EH (cell line): Measurements from ENCODE around the gene JAKMIP1.

Source experiments
- DNase-seq: peaks from one replicate; pipeline ENCODE4 v3.0.0-alpha.2; 2015; ENCODE audit warnings: low read depth

The JAKMIP1 gene

GRCh38 chr4:6201580-6202091 is 1.3 kb upstream of the JAKMIP1 start:
- DNase-seq, result no peak

- no peak for DNase-seq
Measured at GRCh38 chr4:6200922-6201362, 593 bp upstream of the JAKMIP1 start.

DNA sequence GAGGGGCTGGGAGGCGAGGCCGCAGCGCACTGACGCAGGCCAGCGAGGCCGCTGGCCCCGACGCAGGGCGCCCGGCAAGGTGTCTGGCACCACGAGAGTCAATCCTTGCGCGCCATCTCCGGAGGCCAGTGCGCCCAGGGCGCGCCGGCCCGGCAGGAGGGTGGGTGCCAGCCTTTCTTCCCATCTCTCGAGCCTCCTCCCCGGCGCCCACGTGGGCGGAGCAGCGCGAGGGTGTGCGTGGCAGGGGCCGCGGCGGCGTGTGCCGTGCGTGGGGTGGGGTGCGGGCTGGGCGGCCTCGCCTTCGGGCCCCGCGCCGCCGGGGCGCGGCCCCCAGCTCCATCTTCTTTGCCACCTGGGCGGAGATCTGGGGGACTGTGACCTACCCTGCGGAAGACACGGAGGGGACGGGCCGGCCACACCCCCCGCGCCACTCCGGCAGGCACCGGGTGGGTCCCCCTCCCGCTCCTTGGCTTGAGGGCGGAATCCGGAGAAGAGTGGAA is 877 bp downstream of the JAKMIP1 start:
- DNase-seq, result no peak

DNA sequence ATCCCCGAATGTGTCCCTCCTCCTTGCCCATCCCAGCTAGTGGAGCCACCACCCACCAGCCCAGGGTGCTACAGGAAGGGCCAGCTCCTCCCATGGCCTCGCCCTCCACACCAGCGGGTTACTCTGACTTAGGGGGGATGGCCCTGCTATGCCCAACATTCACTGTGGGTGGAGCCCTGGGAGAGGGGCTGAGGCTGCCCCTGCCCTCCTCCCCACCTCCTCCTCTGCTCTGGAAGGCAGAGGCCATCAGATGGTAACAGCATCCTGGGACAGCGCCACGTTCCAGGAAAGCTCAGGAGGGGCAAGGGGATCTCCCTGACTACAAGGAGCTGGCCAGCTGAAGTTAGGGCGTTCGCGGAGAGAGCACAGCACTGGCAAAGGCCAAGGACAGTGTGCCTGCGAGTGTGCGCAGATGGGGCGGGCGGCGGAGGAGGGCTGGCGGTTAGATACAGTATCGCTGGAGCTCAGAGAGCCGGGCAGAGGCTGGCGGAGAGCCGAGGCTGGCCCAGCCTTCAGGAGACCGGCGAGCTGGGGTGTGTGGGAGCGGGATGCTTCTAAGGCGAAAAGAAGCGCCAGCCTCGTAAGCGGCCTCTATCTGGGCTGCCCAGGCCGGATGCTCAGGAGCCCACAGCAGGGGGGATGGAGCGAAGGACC is 1.5 kb downstream of the JAKMIP1 start:
- DNase-seq, result no peak

DNA sequence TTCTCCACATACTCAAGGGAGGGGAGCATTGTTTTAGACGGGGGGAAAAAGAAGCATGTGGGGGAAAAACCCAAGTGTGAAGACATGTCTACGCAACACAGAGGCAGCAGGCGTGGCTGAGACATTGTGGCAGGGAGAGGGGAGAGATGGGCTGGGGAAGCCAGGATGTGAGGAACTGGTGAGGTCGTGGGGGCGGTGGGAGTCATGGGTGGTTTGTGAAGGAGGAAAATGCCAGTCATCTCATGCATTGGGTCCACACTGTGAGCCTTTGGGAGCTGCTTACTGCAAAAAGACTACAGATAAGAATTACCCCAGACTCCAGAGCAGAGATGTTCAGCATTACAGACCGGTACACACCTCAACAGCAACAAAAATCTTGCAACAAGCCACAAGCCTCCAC is 2.1 kb downstream of the JAKMIP1 start:
- no peak for DNase-seq

DNA sequence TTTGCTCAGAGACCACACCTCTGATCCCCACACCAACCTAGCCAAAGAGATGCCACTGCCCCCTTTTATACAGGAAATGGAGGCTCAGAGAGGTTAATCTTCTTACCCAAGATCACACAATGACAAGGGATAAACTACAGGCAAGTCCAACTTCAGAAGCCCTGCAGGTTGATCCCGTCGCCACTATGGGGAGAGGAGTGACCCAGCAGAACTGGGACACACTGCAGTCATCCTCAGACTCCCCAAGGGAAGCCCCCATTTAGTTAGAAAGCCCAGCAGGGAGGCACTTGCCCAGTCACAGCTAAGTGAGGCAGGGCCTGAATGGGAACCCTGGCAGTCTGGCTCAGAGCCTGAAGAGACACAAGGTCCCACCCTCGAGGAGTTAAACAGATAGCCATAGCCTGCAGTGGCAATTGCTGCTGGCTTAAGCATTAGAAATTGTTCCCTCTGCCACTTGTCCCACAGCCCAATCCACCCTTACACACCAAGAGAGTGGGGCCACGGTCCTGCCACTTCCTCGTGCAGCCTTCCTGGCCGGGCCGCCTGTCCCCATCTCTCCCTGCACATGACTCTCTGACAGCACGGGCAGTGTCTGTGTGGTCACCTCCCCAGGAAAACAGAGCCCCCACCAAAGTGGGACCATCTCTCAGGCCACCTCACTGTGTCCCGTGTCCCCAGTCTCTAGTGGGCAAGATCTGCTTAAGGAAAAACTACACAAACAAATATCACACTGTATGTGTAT is 2.7 kb downstream of the JAKMIP1 start:
- DNase-seq, result no peak

GRCh38 chr4:6196871-6197270 is 3.5 kb downstream of the JAKMIP1 start:
- no peak for DNase-seq

- DNase-seq, result no peak
Measured at GRCh38 chr4:6196324-6196723, 4.0 kb downstream of the JAKMIP1 start.

DNA sequence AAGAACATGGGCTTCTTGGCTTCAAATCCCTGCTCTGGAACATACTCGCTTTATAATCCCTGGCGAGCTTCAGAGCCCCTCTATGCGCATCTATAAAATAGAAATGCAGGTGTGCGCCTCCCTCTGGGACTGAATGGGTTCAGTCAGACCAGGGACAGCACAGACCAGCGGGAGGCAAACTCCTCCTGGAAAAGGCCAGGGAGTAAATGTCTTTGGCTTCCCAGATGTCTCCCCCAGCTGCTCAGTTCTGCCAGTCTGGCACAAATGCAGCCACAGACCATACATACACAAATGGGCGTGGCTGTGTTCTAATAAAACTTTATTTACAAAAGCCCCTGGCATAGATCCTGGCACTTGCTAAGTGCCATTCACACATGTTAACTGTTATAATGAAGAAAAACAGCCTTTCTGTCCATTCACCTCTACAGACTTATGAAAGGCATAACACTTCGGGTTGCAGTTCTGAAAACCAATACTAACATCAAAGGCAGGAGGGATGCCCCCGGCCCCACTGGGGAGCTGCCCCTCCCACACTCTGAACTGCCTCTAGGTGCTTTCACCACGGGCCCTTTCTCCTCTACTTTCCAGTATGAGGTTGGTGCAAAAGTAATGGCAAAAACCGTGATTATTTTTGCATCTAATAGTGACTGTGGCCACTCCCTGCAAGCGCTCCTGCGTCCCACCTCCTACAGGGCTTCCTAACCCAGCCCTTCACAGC is 4.6 kb downstream of the JAKMIP1 start:
- DNase-seq, result no peak

- DNase-seq, result no peak
Measured at GRCh38 chr4:6194458-6195195, 5.7 kb downstream of the JAKMIP1 start.

GRCh38 chr4:6193399-6193798 is 7.0 kb downstream of the JAKMIP1 start:
- no peak for DNase-seq

DNA sequence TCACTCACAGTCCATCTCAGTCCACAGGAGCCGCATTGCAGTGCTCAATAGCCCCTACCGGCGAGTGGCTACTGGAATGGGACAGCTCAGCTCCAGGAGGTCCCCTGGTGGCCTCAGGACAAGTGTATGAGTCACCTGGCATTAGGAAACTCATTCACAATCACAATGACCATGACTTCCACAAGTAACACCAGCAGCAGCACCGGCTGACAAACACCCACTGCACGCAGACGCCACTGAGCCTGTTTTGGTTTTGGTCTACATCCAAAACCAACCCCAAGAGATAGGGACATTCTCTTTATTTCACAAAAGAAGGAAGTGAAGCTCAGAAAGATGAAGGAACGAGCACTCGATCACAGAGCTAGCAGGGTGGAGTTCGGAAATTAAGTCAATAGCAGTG is 8.1 kb downstream of the JAKMIP1 start:
- DNase-seq, result no peak

GRCh38 chr4:6191448-6192130 is 8.8 kb downstream of the JAKMIP1 start:
- DNase-seq, result no peak

DNA sequence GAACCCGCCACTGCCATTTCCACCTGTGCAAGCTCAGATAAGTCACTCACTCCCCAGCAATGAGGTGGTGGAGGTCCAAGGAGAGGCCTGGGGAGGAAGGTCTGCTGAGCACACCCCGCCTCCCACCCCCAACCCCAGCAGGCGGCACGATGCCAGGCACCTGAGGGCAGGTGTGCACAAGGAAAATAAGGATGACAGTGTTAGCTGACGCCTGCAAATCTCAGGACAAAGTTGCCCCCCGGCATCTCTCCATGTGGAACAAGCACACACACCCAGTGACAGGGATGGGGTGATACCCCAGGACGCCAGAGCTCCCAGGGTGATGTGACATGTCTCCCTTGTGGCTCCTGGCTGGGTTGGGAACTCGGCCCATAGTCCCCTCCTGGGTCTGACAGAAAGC is 9.9 kb downstream of the JAKMIP1 start:
- no peak for DNase-seq

DNA sequence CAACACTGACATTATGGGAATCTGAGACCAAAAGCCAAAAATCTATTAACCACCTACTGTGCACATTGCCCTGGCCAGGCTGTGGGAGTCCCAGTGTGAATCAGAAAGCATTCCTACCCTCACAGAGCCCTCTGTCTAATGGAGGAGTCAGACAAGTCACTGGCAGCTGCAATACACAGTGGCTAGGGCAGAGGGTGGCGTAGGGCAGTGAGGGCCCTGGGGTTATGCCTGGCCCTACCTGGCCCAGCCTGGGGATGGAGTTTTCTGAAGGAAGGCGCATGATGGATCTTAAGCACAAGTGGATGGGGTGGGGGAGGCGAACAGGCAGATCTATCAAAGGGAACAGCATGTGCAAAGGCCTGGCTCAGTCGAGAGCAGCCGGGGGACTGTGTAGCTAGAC is 10.8 kb downstream of the JAKMIP1 start:
- no peak for DNase-seq

GRCh38 chr4:6188687-6189305 is 11.6 kb downstream of the JAKMIP1 start:
- peak; percentile 50 for DNase-seq

GRCh38 chr4:6184169-6184568 is 16.2 kb downstream of the JAKMIP1 start:
- DNase-seq, result no peak

- DNase-seq, result no peak
Measured at GRCh38 chr4:6183740-6184139, 16.6 kb downstream of the JAKMIP1 start.

DNA sequence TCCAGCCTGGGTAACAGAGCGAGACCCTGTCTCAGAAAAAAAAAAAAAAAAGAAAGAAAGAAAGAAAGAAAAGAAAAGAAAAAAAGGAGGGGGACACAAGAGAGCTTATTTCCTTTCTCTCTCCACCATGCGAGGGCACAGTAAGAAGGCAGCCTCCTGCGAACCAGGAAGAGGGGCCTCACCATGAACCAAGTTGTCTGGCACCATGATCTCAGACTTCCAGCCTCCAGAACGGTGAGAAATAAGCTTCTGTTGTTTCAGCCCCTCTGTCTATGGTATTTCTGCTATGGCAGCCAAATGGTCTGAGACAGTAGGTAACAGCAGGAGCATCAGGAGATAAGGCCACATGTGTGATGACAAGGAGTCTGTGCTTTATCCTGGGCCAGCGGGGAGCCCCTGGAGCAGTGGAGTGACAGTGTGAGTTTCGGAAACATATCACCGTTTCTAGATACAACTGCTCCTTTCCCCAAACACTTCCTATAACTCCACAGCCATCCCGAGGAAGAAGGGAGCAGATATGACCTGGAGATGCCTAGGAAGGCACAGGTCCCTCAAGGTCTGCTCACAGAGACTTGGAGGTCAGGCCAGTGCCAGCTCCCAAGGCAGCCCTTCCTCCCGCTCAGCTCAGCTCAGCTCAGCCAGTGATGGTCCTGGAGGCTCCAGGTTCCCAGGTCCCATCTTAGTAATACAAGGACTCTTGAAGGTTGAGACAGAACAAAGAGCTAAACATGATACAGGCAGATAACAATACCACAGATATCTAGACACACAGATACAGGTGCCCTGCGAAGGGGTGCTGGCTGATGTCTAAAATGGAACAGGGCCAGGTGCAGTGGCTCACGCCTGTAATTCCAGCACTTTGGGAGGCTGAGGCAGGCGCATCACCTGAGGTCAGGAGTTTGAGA is 17.7 kb downstream of the JAKMIP1 start:
- no peak for DNase-seq
